KMS-11 (cell line): ENCODE data around the gene ITPR2.
A peak's percentile ranks its signal among the peaks of the same experiment; 100 is the strongest.
"Not testable (repeated sequence)": the region's sequence is repeated elsewhere in the genome, so short reads cannot be mapped to it uniquely, and the experiment has no call there.

Source experiments
- H2AFZ ChIP-seq: fragments of 200-600 bp; sonication (generic); 2 replicates; pipeline ENCODE4 v1.6.1; 2016; ENCODE audit warnings: antibody characterized with exemption, mixed run types, low read depth
- H3K27ac ChIP-seq: fragments of 200-600 bp; sonication (generic); 2 replicates; pipeline ENCODE4 v1.6.1; 2016; ENCODE audit warnings: mild to moderate bottlenecking, mixed run types
- H3K27me3 ChIP-seq: fragments of 200-600 bp; sonication (generic); 2 replicates; pipeline ENCODE4 v1.6.1; 2017; ENCODE audit warnings: mild to moderate bottlenecking, low read depth, mixed run types, moderate library complexity; ENCODE audit not compliant: insufficient read depth
- H3K36me3 ChIP-seq: fragments of 200-600 bp; sonication (generic); 2 replicates; pipeline ENCODE4 v1.6.1; 2017; ENCODE audit warnings: mild to moderate bottlenecking, mixed run types; ENCODE audit not compliant: insufficient read depth
- H3K4me1 ChIP-seq: fragments of 200-600 bp; sonication (generic); 2 replicates; pipeline ENCODE4 v1.6.1; 2016; ENCODE audit warnings: mild to moderate bottlenecking, low read depth, mixed run types; ENCODE audit not compliant: poor library complexity, severe bottlenecking
- H3K4me2 ChIP-seq: fragments of 200-600 bp; sonication (generic); 2 replicates; pipeline ENCODE4 v1.7.0; 2016; ENCODE audit warnings: mild to moderate bottlenecking, mixed run types
- H3K4me3 ChIP-seq: fragments of 200-600 bp; sonication (generic); IDR thresholded peaks from 2 replicates; pipeline ENCODE4 v1.6.1; 2017; ENCODE audit warnings: low read depth, low read length, mixed read lengths; ENCODE audit not compliant: insufficient read depth
- H3K79me2 ChIP-seq: fragments of 200-600 bp; sonication (generic); 2 replicates; pipeline ENCODE4 v1.6.1; 2016; ENCODE audit warnings: low read depth, mixed run types; ENCODE audit not compliant: insufficient read depth
- H3K9ac ChIP-seq: fragments of 200-600 bp; sonication (generic); 2 replicates; pipeline ENCODE4 v1.6.1; 2016; ENCODE audit warnings: mild to moderate bottlenecking, mixed run types
- H4K20me1 ChIP-seq: fragments of 200-600 bp; sonication (generic); 2 replicates; pipeline ENCODE4 v1.6.1; 2016; ENCODE audit warnings: mild to moderate bottlenecking, mixed run types; ENCODE audit not compliant: insufficient read depth
- TF ChIP-seq, protein P1 (sequence below): fragments of 200-600 bp; sonication (generic); conservative IDR thresholded peaks from 2 replicates; pipeline ENCODE4 v1.6.1; 2017; ENCODE audit warnings: low read depth, mild to moderate bottlenecking, antibody characterized with exemption, low read length, moderate library complexity, mixed read lengths

The ITPR2 gene

DNA sequence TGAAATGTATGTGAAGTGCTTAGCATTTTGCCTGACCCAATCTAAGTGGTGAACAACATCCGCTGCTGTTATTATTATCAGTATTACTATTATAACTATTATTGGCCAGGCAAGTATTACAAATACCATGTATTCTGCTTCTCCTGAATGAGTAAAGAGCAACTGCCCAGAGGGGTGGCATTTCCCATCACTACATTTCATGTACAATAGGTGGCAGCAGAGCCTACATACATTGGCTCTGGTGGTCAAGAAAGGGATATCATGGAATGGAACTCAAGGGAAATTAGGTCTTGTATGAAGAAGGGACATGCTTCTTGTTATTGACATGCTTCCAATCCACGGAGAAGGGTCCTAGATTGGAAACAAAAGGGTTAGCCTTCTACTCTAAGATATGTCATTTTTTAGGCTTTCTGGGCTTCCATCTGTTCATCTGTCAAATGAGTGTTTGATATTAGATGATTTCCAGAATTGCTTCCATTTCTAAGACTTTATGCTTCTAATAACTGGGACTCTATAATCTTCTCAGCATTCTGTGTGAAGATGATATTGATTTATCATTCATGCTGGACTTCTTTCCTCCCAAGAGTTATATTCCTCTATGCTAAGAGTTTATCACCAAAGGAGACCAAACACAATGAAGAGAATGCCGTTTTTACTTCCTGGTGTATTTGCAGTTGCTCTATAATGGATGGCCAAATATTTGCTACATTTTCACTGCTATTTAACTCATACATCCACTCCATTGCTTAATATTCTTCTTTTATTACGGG lies 398.5 kb downstream of the ITPR2 start:
- Histone ChIP-seq H3K9ac (no peak overlapping the region), H3K79me2 (no peaks in the 10 kb centered on the region), H3K4me1 (peaks cover 3% of the 10 kb centered on the region), H3K36me3 (no peaks in the 10 kb centered on the region), H3K27me3 (no peaks in the 10 kb centered on the region), H3K27ac (no peak overlapping the region), H3K4me3 (no peak overlapping the region), H4K20me1 (no peaks in the 10 kb centered on the region), H3K4me2 (no peak overlapping the region), H2AFZ (no peak overlapping the region)
- TF ChIP-seq, protein P1, sequence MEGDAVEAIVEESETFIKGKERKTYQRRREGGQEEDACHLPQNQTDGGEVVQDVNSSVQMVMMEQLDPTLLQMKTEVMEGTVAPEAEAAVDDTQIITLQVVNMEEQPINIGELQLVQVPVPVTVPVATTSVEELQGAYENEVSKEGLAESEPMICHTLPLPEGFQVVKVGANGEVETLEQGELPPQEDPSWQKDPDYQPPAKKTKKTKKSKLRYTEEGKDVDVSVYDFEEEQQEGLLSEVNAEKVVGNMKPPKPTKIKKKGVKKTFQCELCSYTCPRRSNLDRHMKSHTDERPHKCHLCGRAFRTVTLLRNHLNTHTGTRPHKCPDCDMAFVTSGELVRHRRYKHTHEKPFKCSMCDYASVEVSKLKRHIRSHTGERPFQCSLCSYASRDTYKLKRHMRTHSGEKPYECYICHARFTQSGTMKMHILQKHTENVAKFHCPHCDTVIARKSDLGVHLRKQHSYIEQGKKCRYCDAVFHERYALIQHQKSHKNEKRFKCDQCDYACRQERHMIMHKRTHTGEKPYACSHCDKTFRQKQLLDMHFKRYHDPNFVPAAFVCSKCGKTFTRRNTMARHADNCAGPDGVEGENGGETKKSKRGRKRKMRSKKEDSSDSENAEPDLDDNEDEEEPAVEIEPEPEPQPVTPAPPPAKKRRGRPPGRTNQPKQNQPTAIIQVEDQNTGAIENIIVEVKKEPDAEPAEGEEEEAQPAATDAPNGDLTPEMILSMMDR: peak; percentile 73

DNA sequence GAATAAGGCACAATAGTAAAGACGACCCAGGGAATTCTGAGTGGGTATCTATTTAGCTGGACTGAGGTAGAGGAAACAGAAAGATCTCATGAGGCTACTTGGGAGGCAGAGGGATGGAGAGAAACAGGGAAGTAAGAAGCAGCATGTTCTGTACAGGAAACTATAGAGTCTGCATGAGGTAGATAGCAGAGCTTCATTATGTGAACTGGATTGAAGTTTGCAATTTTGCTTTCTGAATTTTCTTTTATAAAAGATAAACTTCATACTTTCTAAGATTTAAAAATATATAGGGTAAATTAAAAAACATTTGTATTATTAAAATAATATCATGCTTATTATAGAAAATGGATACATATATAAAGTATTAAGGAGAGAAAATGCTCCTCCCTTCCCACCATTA lies 399.3 kb downstream of the ITPR2 start:
- H3K79me2 ChIP-seq: not testable (repeated sequence)

DNA sequence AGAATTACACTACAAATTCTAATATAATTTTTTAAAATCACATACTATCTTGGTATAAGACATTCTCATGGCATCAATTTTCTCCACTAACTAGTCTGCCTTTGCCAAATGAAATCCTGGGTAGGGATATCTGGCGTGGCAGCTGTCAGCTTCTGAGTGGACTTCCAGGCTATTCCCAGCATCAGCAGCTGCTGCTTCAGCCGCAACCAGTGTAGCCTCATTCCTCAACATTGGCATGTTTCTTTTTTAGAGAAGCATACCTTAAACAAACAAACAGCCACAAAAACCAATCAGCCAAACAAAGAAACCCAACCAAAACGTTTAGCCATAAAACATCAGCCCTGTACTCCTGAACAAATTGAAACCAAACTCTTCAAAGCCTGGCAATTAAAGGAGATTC lies 401.8 kb downstream of the ITPR2 start:
- no peak overlapping the region for H3K9ac ChIP-seq
- H2AFZ ChIP-seq: no peak overlapping the region
- H3K4me3 ChIP-seq: no peak overlapping the region
- no peaks in the 10 kb centered on the region for H3K79me2 ChIP-seq
- no peak overlapping the region for H3K27ac ChIP-seq
- no peak overlapping the region for H3K4me2 ChIP-seq
- no peaks in the 10 kb centered on the region for H3K27me3 ChIP-seq
- H3K36me3 ChIP-seq: no peaks in the 10 kb centered on the region
- peaks cover 3% of the 10 kb centered on the region for H3K4me1 ChIP-seq
- no peaks in the 10 kb centered on the region for H4K20me1 ChIP-seq
- TF ChIP-seq, protein P1: no peak

More for the DNA sequence above, 399.3 kb downstream of the ITPR2 start:
- H3K4me1 ChIP-seq, H3K4me2 ChIP-seq, H4K20me1 ChIP-seq, H3K27ac ChIP-seq, H3K27me3 ChIP-seq, H3K36me3 ChIP-seq, H2AFZ ChIP-seq, H3K9ac ChIP-seq, H3K4me3 ChIP-seq: not testable (repeated sequence)

DNA sequence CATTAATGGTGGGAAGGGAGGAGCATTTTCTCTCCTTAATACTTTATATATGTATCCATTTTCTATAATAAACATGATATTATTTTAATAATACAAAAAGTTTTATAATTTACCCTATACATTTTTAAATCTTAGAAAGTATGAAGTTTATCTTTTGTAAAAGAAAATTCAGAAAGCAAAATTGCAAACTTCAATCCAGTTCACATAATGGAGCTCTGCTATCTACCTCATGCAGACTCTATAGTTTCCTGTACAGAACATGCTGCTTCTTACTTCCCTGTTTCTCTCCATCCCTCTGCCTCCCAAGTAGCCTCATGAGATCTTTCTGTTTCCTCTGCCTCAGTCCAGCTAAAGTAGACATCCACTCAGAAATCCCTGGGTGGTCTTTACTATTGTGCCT lies 402.4 kb downstream of the ITPR2 start:
- H3K9ac ChIP-seq, H4K20me1 ChIP-seq, H3K27me3 ChIP-seq, H3K4me3 ChIP-seq, H3K36me3 ChIP-seq, H3K79me2 ChIP-seq, H3K4me2 ChIP-seq, H2AFZ ChIP-seq, H3K27ac ChIP-seq, H3K4me1 ChIP-seq: not testable (repeated sequence)

DNA sequence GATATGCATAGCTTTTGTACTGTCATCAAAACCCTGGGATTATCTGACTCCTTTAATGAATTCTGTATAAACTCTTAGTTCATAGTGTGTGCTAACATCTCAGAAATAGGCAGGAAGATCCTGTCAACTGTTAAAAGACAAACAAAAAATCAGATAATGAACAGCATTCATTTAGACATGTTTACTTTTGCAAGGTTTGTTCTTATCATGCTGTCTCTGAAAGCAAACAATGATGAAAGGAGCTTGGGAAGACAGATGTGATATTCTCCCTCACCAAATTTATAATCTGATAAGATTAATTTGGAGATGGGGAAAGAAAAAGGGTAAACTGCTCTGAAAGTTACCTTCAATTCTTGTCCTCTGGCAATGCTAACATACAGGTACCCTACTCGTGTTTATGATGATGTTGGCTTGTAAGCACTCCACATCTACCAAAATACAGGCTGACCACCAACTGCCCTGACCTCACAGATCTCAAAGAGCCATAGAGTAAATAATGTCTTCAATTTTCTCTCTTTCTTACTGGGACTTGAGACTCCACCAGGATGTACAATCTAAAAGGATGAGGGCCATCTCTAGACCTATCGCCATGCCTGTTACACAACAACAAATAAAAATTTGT lies 403.8 kb downstream of the ITPR2 start:
- Histone ChIP-seq H3K36me3 (no peaks in the 10 kb centered on the region), H3K27ac (no peak overlapping the region), H3K4me1 (peaks cover 15% of the 10 kb centered on the region), H3K79me2 (no peaks in the 10 kb centered on the region), H2AFZ (no peak overlapping the region), H3K27me3 (no peaks in the 10 kb centered on the region), H3K9ac (no peak overlapping the region), H3K4me3 (no peak overlapping the region), H4K20me1 (no peaks in the 10 kb centered on the region), H3K4me2 (no peak overlapping the region)
- TF ChIP-seq, protein P1: no peak
